Activated naive CD4-positive, alpha-beta T cell treated with anti-CD3 and anti-CD28 coated beads, Interleukin-2, amount 50 U/mL, for 72 hours (primary cell): ENCODE measurements around the gene CACNA1B. TPM values are rescaled to one million over a fixed set of nuclear protein-coding genes. Genes with fewer than 3 reads are reported as not detected.
"Not testable (repeated sequence)": the region's sequence is repeated elsewhere in the genome, so short reads cannot be mapped to it uniquely, and the experiment has no call there.

Source experiments
- ATAC-seq, 2 donors: fragments of 150-1000 bp; cut with Tn5 transposase; 2 replicates each; pipeline ENCODE4 v1.10.0; 2021; ENCODE audit warnings: mild to moderate bottlenecking in 2 of 2, moderate library complexity in 2 of 2
- DNase-seq, 2 donors: peaks; one replicate each; pipeline ENCODE4 v3.0.0; 2021 to 2022; ENCODE audit warnings: low spot score in 2 of 2
- H3K27ac Mint-ChIP-seq, 2 donors: one replicate each; pipeline ENCODE4 v1.8.0; 2022; ENCODE audit warnings: mild to moderate bottlenecking in 2 of 2, mixed read lengths in 2 of 2
- H3K36me3 Mint-ChIP-seq, 2 donors: one replicate each; pipeline ENCODE4 v1.8.0; 2022; ENCODE audit warnings: mixed read lengths in 2 of 2
- H3K9me3 Mint-ChIP-seq, 2 donors: one replicate each; pipeline ENCODE4 v1.8.0; 2022; ENCODE audit warnings: mixed read lengths in 2 of 2
- total RNA-seq, 2 donors: library from RNA; stranded (reverse); gene quantifications; one replicate each; pipeline ENCODE4 v1.2.3, GENCODE V29; 2022

CACNA1B gene
- under 1 TPM; 0.04 to 0.07 TPM for total RNA-seq

DNA sequence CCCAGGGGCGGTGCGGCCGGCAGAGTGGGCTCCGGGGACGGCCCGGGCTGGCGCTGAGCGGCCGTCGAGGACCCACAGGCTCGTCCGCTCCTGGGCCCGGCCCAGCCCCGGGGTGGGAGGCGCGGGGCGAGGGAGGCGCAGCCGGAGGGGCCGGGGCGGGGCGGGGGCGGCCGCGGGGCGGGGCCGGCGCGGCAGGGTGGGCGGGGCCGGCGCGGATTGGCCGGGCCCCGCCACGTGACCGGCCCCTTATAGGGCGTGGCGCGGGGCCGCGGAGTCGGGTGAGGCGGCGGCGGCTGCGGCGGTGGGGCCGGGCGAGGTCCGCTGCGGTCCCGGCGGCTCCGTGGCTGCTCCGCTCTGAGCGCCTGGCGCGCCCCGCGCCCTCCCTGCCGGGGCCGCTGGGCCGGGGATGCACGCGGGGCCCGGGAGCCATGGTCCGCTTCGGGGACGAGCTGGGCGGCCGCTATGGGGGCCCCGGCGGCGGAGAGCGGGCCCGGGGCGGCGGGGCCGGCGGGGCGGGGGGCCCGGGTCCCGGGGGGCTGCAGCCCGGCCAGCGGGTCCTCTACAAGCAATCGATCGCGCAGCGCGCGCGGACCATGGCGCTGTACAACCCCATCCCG lies at the start of gene CACNA1B:
Gene CACNA1B, plus strand, starts transcription at position 277 of the 617 bp plus-strand sequence. Its CDS starts 152 bp downstream, at position 429.
- H3K27ac Mint-ChIP-seq, DNase-seq, H3K9me3 Mint-ChIP-seq, H3K36me3 Mint-ChIP-seq: not testable (repeated sequence)
- ATAC-seq = peak; percentile 42 to 69

DNA sequence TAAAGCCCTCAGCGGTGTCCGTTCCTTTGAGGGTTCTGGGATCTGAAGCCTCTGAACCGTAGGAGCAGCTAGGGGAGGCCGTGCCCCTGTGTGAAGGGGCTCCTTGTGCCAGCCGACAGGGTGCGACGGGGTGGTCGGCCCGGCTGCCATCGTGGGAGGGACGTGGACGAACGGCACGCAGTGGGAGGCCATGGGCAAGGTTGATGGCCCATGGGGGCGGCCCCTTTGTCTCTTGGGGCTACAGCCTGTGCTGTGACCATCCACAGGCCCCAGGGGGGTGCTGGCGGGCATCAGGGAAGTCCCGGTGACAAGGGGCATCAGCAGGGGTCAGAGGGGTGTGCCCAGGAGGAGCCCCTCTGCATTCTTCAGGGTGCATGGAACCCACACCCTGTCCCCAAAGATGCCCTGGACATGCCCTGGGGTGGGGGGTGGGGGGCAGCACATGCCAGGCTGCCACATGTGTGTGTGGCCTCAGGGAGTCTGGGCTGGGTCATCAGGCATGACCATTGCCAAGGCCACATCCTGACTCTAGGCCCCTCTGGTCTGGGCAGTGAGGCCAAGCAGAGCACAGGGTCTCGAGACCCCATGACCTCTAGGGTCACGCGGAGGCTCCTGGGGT lies 49.6 kb upstream of the CACNA1B start:
- Mint-ChIP-seq H3K9me3 (no peaks in the 10 kb centered on the region), H3K27ac (no peak overlapping the region), H3K36me3 (peaks cover 21 to 38% of the 10 kb centered on the region in 2 donors)
- DNase-seq (no peak), ATAC-seq (no peak)

DNA sequence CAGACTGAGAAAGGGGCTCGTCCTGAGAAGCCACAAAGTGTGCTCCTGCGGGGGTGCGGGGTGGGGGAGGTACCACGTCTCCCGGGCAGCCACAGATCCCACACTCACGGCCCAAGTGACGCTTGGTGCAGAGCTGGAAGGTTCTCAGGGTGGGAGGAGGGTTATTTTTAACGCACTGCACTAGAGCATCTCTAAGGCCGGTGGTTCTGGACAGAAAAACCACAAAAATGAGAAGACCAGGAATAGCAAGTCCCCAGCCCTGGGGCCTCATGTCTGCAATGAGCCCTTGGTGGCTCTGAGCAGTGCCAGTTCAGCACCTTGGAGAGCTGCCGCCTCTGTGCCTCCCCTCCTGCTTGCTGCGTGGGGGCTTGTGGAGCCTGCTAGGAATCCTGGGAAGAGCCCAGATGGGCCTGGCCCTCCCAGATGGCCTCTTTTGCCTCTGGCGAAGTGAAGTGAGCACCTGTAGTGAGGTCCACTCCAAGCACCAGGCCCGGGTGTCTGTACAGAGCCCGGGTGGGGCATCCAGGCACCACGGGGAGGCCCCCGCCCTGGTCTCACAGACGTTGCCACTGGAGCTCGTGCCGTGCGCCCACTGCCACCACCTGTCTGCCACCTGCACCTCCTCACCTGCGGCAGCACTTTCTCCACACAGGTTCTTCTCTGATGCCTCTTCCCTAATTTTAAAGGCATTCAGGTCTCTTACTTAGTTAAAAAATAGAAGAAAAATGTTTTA lies 48.9 kb upstream of the CACNA1B start:
- ATAC-seq = no peak
- DNase-seq = peak in 1 of 2 donors; percentile 20
- no peaks in the 10 kb centered on the region for H3K9me3 Mint-ChIP-seq
- H3K36me3 Mint-ChIP-seq = peaks cover 20 to 36% of the 10 kb centered on the region in 2 donors
- no peak overlapping the region for H3K27ac Mint-ChIP-seq

DNA sequence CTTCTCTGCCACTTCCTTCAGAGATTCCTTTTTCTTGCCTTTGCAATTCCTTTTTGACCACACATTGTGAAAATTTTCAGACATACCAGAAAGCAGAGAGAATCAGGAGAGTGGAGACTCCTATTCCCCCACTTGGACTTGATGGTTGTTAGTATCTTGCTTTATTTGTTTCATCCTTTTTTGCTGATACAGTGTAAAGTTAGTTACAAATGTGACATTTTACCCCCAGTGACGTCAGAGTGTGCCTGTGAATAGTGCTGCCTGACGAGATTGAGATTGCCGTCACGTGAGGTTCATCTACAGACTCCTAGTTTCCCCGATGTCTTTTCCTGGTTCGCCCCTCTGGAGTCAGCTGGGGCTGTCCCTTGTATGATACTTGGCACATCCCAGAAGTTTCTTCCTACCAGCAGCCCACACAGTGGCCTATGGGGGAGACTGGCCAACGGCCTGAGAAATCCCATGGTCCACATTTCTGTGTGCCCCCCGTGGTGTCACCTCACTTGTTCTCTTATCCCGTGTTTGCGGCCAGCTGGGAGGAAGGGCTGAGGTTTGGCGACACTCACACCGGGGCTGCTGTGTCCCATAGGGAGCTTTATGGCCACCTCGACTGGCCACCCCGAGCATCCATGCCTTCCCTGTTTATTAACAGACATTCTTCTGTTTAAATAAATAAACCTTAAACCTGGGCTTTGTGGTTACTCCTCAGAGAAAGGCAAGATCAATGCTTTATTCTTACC lies 48.2 kb upstream of the CACNA1B start:
- peak overlapping the region in 1 of 2 donors; percentile 70 for H3K27ac Mint-ChIP-seq
- DNase-seq (no peak), ATAC-seq (no peak)
- no peaks in the 10 kb centered on the region for H3K9me3 Mint-ChIP-seq
- peaks cover 14 to 29% of the 10 kb centered on the region in 2 donors for H3K36me3 Mint-ChIP-seq

DNA sequence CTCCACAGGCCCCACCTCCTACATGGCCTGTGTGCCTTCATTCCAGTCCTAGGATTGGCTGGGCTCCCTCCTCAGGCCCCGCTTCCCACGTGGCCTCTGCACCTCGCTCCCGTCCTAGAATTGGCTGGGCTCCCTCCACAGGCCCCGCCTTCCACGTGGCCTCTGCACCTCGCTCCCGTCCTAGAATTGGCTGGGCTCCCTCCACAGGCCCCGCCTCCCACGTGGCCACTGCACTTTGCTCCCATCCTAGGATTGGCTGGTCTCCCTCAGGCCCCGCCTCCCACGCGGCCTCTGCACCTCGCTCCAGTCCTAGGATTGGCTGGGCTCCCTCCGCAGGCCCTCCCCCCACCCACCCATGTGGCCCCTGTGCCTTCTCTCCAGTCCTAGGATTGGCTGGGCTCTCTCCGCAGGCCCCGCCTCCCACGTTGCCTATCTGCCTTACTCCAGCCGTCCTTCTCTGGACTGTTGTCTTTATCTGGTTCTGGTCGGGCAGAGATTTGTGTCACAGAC lies 45.3 kb upstream of the CACNA1B start:
- DNase-seq (no peak), ATAC-seq (no peak)
- peaks cover 0 to 9% of the 10 kb centered on the region in 2 donors for H3K36me3 Mint-ChIP-seq
- H3K9me3 Mint-ChIP-seq = no peaks in the 10 kb centered on the region
- no peak overlapping the region for H3K27ac Mint-ChIP-seq

DNA sequence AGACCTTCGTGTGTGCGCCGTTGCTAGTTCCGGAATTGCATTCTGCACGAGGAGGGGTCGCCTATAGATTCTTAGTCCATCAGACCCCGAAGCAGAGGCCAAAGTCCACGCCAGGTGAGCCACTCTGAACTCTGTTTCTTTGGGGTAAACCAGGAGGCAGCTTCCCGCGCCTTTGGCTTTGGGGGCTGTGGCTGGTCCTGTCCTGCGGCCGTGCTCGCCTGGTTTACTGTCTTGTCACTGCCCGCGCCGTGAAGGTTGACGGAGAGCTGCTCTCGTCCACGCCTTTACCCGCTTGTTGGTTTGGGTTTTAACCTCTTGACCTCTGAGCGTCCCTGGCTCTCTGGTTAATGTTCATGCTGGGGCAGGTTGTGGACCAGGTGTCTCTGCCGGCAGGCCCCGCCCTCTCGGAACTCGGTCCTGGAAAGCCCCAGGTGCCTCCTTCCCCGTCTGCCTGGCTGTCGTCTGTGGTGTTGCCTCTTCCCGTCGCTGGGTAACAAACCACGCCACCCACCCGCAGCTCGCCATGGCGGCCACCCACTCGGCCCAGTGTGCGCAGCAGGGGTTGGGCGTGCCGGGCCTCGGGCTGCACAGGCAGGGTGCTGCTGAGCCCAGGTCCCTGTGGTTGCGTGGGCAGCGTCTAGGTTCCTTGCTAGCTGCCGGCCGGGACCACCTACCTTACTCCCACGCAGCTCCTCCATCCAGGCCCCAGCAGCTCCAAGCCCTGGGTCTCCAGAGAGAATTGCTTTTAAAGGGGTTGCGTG lies 44.6 kb upstream of the CACNA1B start:
- no peak for DNase-seq
- Mint-ChIP-seq H3K27ac (no peak overlapping the region), H3K9me3 (no peaks in the 10 kb centered on the region), H3K36me3 (peaks cover 0 to 9% of the 10 kb centered on the region in 2 donors)
- ATAC-seq = no peak

DNA sequence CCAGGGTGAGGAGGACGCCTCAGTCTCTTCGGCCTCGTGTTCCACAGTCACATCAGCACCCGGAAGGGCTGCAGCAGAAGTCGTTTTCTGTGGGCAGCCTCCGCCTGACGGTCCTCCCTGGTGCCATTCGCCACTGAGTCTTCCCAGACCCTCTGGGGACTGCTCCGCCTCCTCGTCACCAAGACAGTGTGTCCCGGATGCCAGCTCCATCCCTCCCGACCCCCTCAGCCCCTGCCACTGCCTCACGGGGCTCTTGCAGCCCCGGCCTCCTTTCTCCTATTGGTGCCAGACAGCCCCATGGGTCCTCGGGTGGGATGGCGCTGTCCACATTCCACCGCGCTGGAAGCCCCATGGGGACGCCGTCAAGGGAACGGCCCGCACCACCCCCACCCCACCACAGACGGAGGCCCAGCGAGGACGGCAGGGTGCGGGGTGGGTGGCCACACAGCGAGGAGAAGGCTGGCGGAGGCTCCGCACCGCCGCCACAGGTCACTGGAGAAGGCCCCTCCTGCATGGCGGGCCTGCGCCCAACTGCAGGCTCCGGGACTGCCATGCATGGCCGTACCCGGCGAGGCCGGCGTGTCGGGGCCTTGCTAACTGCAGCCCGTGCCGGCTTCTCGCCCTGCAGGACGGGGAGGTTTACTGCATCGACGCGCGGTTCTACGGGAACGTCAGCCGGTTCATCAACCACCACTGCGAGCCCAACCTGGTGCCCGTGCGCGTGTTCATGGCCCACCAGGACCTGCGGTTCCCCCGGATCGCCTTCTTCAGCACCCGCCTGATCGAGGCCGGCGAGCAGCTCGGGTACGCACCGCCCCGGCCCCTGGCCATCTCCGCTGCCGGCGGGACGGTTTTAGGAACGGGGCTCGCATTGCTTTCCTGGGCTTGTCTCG lies 43.6 kb upstream of the CACNA1B start:
- Mint-ChIP-seq H3K27ac (no peak overlapping the region), H3K9me3 (no peaks in the 10 kb centered on the region), H3K36me3 (peaks cover 0 to 9% of the 10 kb centered on the region in 2 donors)
- no peak for ATAC-seq
- DNase-seq = no peak

DNA sequence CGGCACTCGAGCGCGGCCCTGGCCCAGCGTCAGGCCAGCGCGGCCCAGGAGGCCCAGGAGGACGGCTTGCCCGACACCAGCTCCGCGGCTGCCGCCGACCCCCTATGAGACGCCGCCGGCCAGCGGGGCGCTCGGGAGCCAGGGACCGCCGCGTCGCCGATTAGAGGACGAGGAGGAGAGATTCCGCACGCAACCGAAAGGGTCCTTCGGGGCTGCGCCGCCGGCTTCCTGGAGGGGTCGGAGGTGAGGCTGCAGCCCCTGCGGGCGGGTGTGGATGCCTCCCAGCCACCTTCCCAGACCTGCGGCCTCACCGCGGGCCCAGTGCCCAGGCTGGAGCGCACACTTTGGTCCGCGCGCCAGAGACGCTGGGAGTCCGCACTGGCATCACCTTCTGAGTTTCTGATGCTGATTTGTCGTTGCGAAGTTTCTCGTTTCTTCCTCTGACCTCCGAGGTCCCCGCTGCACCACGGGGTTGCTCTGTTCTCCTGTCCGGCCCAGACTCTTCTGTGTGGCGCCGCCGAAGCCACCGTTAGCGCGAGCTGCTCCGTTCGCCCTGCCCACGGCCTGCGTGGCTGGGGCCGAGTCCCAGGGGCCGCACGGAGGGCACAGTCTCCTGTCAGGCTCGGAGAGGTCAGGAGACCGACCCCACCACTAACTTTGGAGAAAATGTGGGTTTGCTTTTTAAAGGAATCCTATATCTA lies 42.6 kb upstream of the CACNA1B start:
- DNase-seq (no peak), ATAC-seq (no peak)
- Mint-ChIP-seq H3K36me3 (peaks cover 0 to 9% of the 10 kb centered on the region in 2 donors), H3K27ac (no peak overlapping the region), H3K9me3 (no peaks in the 10 kb centered on the region)

DNA sequence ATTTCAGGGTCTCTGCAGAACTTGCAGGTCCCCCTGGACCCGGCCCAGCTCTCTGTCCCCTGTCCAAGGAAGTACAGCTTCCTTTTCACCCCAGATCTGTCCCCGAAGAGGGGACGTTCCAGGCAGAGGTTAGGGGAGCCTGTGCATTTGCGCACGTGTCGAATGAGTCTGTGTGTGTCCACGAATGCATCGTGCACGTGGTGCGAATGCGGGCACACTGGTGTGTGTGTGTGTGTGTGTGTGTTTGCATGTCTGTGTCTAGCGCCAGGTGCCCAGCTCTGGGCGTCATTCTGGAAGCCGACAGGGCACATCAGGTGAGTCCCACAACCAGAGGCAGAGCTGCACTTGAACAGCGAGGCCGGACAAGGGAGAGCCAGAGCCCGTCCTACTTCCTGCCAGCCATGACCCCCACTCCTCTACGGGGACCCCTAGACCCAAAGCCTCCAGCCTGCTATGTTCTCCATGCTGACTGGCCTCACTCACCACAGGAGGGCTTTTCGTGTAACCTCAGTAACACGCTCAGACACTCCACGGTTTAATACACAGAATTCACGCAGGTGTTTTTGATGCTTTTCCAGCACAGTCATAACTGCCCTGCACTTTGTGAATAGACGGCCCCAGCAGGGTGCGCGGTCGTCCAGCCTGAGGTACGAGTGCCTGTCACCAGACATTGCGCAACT lies 41.3 kb upstream of the CACNA1B start:
- H3K9me3 Mint-ChIP-seq = no peaks in the 10 kb centered on the region
- H3K36me3 Mint-ChIP-seq = peaks cover 0 to 3% of the 10 kb centered on the region in 2 donors
- no peak for DNase-seq
- H3K27ac Mint-ChIP-seq = no peak overlapping the region
- no peak for ATAC-seq

DNA sequence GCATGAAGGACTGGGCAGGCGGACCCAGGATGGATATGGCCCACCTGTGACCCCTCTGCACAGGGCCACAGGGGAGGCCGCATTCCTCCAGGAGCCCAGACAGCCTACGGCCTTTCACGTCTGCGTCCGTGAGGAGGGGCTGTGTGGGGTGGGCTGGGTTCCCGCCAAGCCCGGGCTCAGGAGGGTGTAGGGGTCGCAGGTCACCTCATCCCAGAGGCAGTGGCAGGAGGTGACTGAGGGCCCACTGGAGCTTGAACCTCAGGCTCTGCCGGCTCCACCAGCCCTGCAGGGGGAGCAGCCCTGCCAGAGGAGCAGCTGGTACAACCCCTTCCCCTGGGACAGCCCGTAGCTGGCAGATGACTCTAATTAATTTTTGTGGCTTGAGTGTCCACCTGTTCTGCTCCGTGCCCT lies 40.7 kb upstream of the CACNA1B start:
- ATAC-seq (peak in 1 of 2 donors; percentile 4), DNase-seq (no peak)
- Mint-ChIP-seq H3K9me3 (no peaks in the 10 kb centered on the region), H3K36me3 (no peaks in the 10 kb centered on the region), H3K27ac (no peak overlapping the region)

DNA sequence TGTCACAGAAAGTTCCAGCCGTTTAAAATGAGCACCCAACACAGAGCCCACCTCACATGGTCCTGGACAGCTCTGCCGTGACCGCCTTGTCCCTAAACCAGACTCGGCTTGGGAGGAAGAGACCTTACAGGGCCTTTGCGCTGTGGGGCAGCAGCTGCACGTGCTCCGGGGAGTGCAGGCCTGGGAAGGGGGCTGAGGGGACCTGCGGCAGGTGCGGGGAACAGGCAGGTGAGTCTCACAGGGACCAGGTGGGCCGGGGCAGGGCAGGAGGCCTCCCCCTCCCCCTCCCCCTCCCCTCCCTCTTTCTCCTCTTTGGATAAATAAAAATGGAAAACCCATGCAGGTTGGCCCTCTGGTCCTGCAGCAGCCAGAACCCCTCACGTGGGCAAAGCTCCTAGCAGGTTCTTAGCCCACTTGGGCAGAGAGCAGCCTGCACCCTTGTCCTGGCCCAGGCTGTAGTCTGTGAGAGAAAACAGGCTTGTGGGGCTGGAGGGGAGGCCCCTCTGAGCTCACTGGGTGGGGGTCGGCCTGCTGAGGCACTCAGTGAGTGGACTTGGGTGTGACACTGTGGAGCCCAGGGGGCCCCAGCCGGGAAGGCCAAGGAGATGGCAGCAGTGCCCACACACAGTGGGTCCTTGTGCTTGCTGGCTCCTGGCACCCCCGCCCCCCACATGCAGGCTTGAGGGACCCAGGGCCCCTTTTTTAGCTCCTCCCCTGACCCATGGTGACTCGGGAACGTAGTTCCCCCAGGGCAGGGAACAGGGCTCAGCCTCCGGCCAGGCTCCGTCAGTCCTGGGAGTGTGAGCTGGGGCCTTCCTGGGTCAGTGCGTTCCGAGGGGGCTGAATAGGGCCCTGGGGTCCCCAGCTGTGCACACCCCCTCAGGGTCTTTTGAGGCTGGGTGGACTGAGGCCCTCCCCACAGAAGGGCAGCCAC lies 40.0 kb upstream of the CACNA1B start:
- DNase-seq (no peak), ATAC-seq (no peak)
- H3K9me3 Mint-ChIP-seq = no peaks in the 10 kb centered on the region
- H3K27ac Mint-ChIP-seq = no peak overlapping the region
- no peaks in the 10 kb centered on the region for H3K36me3 Mint-ChIP-seq

DNA sequence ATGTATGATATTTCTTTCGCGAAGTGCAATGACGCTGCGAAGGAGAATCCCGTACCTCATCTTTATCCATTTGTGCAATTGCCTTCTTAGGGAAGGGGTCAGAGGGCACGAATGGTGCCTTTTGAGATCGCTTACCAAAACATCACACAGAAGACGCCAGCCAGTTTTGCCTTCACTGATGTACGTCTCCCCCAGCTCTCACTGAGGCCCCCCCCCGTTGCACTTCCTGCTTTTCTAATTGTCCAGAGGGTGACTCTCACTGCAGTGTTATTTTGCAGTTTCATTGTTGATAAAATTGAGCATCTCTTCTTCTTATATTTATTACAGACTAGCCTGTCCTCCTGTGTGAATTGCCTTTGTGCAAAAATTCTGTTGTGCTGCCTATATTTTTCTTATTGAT lies 39.0 kb upstream of the CACNA1B start:
- no peaks in the 10 kb centered on the region for H3K36me3 Mint-ChIP-seq
- H3K9me3 Mint-ChIP-seq = peaks cover 0 to 4% of the 10 kb centered on the region in 2 donors
- no peak for ATAC-seq
- H3K27ac Mint-ChIP-seq = no peak overlapping the region
- DNase-seq = no peak

DNA sequence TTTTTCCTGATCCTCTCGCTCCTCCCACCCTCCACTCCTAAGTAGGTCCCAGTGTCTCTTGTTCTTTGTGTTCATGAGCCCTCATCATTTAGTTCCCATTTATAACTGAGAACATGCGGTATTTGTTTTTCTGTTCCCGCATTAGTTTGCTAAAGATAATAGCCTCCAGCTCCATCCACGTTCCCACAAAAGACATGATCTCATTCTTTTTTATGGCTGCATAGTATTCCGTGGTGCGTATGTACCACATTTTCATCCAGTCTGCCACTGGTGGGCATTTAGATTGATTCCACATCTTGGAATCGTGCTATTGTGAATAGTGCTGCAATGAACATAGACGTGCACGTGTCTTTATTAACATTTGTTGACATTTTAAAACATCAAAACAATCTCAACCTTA lies 34.2 kb upstream of the CACNA1B start:
- H3K9me3 Mint-ChIP-seq = peaks cover 0 to 7% of the 10 kb centered on the region in 2 donors

More for the DNA sequence above, 34.2 kb upstream of the CACNA1B start:
- ATAC-seq (no peak), DNase-seq (no peak)
- no peak overlapping the region for H3K27ac Mint-ChIP-seq
- no peaks in the 10 kb centered on the region for H3K36me3 Mint-ChIP-seq
